Effector memory CD4-positive, alpha-beta T cell (primary cell): Measurements from ENCODE around the gene MARCHF6.

Source experiments
- DNase-seq, 3 donors: peaks; one replicate each; pipeline ENCODE4 v3.0.0-alpha.2; 2020
- H3K27ac ChIP-seq: 2 replicates; pipeline ENCODE4 v1.7.0; 2013; ENCODE audit warnings: mild to moderate bottlenecking, low read length, moderate library complexity; ENCODE audit not compliant: insufficient read depth, poor library complexity, severe bottlenecking
- H3K27me3 ChIP-seq: replicated peaks from 2 replicates; pipeline ENCODE4 v1.7.0; 2013; ENCODE audit warnings: mild to moderate bottlenecking, low read length; ENCODE audit not compliant: insufficient read depth, control insufficient read depth, poor library complexity, severe bottlenecking
- H3K36me3 ChIP-seq: 2 replicates; pipeline ENCODE4 v1.7.0; 2013; ENCODE audit warnings: mild to moderate bottlenecking, low read length, moderate library complexity; ENCODE audit not compliant: control insufficient read depth, insufficient read depth
- H3K4me1 ChIP-seq: 2 replicates; pipeline ENCODE4 v1.7.0; 2013; ENCODE audit warnings: low read length, mild to moderate bottlenecking; ENCODE audit not compliant: control insufficient read depth, insufficient read depth, poor library complexity, severe bottlenecking
- H3K4me3 ChIP-seq: 2 replicates; pipeline ENCODE4 v1.7.0; 2013; ENCODE audit warnings: low read length, low read depth, mild to moderate bottlenecking; ENCODE audit not compliant: insufficient read depth, poor library complexity, severe bottlenecking
- H3K9me3 ChIP-seq: 2 replicates; pipeline ENCODE4 v1.7.0; 2013; ENCODE audit warnings: mild to moderate bottlenecking, low read length, moderate library complexity; ENCODE audit not compliant: control insufficient read depth

The MARCHF6 gene

DNA sequence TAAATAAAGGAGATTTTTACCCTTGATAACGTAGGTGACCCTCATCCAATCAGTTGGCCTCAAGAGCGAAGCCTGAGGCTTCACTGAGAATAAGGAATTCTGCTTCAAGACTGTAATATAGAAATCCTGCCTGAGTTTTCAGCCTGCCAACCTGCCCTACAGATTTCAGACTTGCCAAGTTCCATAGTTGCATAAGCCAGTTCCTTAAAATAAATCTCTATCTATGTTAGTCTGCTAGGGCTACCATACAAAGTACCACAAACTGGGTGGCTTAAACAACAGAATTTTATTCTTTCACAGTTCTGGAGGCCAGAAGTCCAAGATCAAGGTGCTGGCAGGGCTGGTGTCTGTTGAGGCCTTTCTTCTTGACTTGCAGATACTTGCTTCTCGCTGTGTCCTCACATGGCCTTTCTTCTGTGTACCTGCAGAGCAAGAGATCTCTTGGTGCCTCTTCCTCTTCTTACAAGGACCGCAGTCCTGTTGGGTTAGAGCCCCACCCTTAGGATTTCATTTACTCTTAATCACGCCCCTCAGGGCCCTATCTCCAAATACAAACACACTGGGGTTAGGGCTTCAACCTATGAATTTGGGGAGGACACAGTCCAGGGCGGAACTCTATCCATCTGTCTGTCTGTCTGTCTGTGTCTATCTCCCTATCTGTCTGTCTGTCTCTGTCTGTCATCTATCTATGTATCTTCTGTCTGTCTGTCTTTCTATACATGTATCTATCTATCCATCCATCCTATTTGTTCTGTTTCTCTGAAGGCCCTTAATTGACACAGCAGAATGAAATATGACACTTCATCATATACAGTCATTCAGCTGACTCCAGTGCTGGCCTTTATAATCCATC lies 28.8 kb upstream of the MARCHF6 start:
- DNase-seq = no peak
- H3K36me3 ChIP-seq = no peaks in the 10 kb centered on the region
- H3K4me3 ChIP-seq = no peak overlapping the region
- H3K4me1 ChIP-seq = no peaks in the 10 kb centered on the region
- no peaks in the 10 kb centered on the region for H3K27me3 ChIP-seq
- no peak overlapping the region for H3K27ac ChIP-seq
- H3K9me3 ChIP-seq = no peaks in the 10 kb centered on the region

- peaks cover 10% of the 10 kb centered on the region for H3K27me3 ChIP-seq
- H3K4me1 ChIP-seq = peaks cover 5% of the 10 kb centered on the region
- H3K9me3 ChIP-seq = no peaks in the 10 kb centered on the region
- H3K4me3 ChIP-seq = no peak overlapping the region
- no peak overlapping the region for H3K27ac ChIP-seq
- no peak for DNase-seq
- no peaks in the 10 kb centered on the region for H3K36me3 ChIP-seq
Observed at GRCh38 chr5:10328323-10328722, 25.2 kb upstream of the MARCHF6 start.

DNA sequence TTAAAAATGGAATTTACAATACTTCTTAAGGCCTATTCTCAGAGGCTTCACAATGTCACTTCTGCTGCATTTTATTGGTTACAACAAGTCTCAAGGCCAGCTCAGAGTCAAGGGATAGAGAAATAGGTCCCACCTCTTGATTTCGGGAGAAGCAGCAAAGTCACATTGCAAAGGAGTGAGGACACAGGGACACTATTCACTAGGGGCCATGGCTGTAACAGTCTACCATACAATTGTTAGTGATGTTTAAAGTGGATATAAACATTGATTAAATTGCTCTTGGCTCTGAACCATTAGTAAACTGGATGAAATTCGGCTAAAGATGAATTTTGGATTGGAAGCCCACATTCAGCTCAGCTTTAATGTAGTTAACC lies 24.1 kb upstream of the MARCHF6 start:
- no peak for DNase-seq
- H3K4me3 ChIP-seq = no peak overlapping the region
- H3K27ac ChIP-seq = no peak overlapping the region
- peaks cover 9% of the 10 kb centered on the region for H3K4me1 ChIP-seq
- H3K9me3 ChIP-seq = no peaks in the 10 kb centered on the region
- peaks cover 21% of the 10 kb centered on the region for H3K27me3 ChIP-seq
- H3K36me3 ChIP-seq = no peaks in the 10 kb centered on the region

GRCh38 chr5:10329820-10330481 lies 23.5 kb upstream of the MARCHF6 start:
- Histone ChIP-seq H3K4me1 (peaks cover 9% of the 10 kb centered on the region), H3K36me3 (no peaks in the 10 kb centered on the region), H3K27me3 (peaks cover 21% of the 10 kb centered on the region), H3K27ac (no peak overlapping the region), H3K4me3 (no peak overlapping the region), H3K9me3 (no peaks in the 10 kb centered on the region)
- DNase-seq = no peak

DNA sequence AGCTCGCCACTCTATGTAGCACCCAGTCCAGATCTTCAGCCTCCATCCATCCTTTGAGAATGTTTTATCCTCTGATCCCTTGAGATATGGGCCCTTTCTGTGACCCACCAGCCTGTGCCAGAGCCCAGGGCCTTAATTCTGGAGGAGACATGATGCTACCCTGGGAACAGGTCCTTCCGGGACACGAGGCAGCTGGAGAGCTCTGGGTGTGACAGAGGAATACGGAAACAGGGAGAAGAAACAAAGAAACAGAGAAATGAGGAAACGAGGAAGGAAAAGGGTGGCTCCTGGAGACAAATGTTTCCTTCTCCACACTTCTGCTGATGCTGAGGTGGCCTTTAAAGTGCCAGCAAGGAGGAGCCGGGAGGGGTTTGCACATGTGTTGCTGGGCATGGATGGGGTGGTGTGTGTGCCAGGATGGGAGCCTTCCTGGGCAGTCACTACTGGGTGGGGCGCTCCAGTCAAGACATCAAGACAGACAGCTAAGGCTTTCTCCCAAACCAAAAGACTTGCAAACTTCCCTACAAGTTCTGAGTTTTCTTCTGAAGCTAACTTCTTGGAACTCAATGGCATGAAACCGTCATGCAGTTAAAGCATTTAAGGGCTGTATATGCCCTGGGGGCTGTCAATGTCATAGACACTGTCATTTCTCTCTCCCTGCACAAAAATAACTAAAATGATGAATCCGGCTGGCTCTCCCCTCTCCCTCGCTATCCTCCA lies 22.8 kb upstream of the MARCHF6 start:
- Histone ChIP-seq H3K36me3 (no peaks in the 10 kb centered on the region), H3K4me3 (no peak overlapping the region), H3K4me1 (peaks cover 9% of the 10 kb centered on the region), H3K27ac (no peak overlapping the region), H3K9me3 (no peaks in the 10 kb centered on the region), H3K27me3 (peaks cover 21% of the 10 kb centered on the region)
- no peak for DNase-seq

DNA sequence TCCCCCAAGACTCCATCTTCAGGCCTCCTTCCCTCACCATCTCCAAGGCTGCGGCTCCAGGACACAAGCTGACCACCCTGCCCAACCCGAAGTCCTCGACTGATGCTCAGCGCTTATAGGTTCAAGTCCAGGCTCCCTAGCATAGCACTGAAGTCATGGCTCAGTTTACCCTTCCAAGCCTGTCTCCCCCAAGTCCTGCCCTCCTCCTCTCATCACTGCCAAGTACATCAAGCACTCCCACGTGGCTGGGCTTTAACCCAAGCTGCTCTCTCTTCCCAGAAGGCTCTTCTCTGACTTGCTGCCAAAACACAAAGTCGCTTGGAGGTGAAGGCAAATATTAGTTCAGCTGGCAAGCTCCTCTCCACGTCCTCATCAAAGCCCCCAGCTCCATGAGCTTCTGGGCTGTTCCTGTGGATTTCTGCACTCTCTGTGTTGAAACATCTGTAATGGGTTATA lies 22.1 kb upstream of the MARCHF6 start:
- Histone ChIP-seq H3K27me3 (peaks cover 21% of the 10 kb centered on the region), H3K27ac (no peak overlapping the region), H3K4me1 (peaks cover 9% of the 10 kb centered on the region), H3K9me3 (no peaks in the 10 kb centered on the region), H3K4me3 (no peak overlapping the region), H3K36me3 (no peaks in the 10 kb centered on the region)
- no peak for DNase-seq

DNA sequence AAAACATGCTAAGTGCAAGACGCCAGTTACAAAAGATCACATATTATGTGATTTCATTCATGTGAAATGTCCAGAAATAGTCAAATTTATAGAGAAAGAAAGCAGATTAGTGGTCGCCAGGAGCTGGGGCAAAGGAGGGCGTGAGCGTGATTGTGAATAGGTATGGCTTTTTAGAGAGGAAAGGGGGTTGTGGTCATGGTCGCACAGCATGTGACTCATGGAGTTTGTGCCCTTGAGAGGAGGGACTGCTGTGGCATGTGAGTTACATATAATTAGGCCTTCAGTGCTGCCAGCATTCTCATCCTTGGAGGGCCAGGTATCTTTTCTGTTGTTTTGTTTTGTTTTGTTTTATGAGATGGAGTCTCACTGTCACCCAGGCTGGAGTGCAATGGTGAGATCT lies 21.2 kb upstream of the MARCHF6 start:
- Histone ChIP-seq H3K9me3 (no peaks in the 10 kb centered on the region), H3K4me3 (no peak overlapping the region), H3K36me3 (no peaks in the 10 kb centered on the region), H3K27ac (no peak overlapping the region), H3K4me1 (peaks cover 9% of the 10 kb centered on the region), H3K27me3 (peaks cover 21% of the 10 kb centered on the region)
- no peak for DNase-seq

- H3K36me3 ChIP-seq = no peaks in the 10 kb centered on the region
- H3K4me1 ChIP-seq = peaks cover 9% of the 10 kb centered on the region
- H3K27ac ChIP-seq = no peak overlapping the region
- peaks cover 21% of the 10 kb centered on the region for H3K27me3 ChIP-seq
- peak overlapping the region; percentile 62 for H3K4me3 ChIP-seq
- DNase-seq = no peak
- no peaks in the 10 kb centered on the region for H3K9me3 ChIP-seq
Observed at GRCh38 chr5:10333154-10334006, 20.1 kb upstream of the MARCHF6 start.

DNA sequence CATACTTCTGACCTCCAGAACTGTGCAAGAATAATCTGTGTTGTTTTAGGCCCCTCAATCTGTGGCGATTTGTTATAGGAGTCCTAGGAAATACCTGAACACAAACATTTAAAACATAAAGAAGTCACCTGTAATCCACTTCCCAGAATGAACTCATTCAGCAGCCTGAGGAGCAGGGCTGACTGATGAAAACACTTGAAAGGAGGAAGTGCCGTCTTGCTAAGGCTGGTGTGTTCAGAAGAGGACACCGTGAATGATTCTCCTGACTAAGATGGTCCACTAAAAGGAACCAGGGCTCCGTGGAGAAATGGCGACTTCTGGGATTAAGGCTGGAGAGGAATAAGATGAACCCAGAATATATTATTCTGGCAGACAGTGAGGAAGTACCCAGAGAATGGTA lies 18.7 kb upstream of the MARCHF6 start:
- Histone ChIP-seq H3K27me3 (peaks cover 21% of the 10 kb centered on the region), H3K27ac (no peak overlapping the region), H3K4me1 (peaks cover 9% of the 10 kb centered on the region), H3K4me3 (no peak overlapping the region), H3K9me3 (no peaks in the 10 kb centered on the region), H3K36me3 (no peaks in the 10 kb centered on the region)
- DNase-seq = no peak
